K562 (cell line): ENCODE data around the gene RARA. TPM values are rescaled to one million over a fixed set of nuclear protein-coding genes. Genes with fewer than 3 reads are reported as not detected.
A peak's percentile ranks its signal among the peaks of the same experiment; 100 is the strongest.

Source experiments
- BACH1 ChIP-seq: fragments of 200-800 bp; sonication (Bioruptor generic); IDR thresholded peaks from 2 replicates; pipeline ENCODE4 v1.6.1; 2016; ENCODE audit warnings: missing genetic modification characterization, missing compliant biosample characterization
- CHD1 ChIP-seq: fragments of 200-600 bp; sonication (generic); IDR thresholded peaks from one replicate; pipeline ENCODE4 v1.6.1; 2012; ENCODE audit warnings: mild to moderate bottlenecking, moderate library complexity, low read length, inconsistent platforms
- COPS2 ChIP-seq: fragments of 450-650 bp; conservative IDR thresholded peaks from 2 replicates; pipeline ENCODE4 v1.6.1; 2016; ENCODE audit warnings: mild to moderate bottlenecking, moderate library complexity
- FIP1L1 ChIP-seq: fragments of 200-400 bp; formaldehyde crosslinking; IDR thresholded peaks from 2 replicates; pipeline ENCODE4 v1.6.1; 2018; ENCODE audit warnings: mild to moderate bottlenecking, low read depth, low read length; ENCODE audit not compliant: poor library complexity, severe bottlenecking
- FOXM1 ChIP-seq, 2 experiments: fragments of 450-650 bp in 1 of 2; sonication (generic) in 1 of 2; formaldehyde crosslinking in 1 of 2; IDR thresholded peaks; 2 replicates each; pipeline versions ENCODE4 v1.6.1 to v1.9.0; 2017 to 2022; ENCODE audit warnings: low read depth in 2 of 2, mild to moderate bottlenecking in 2 of 2, missing genetic modification reagents in 1 of 2, moderate library complexity in 1 of 2
- HDAC1 ChIP-seq, 2 experiments: fragments of 450-650 bp; IDR thresholded peaks; 2 replicates each; pipeline ENCODE4 v1.6.1; 2016 to 2017; ENCODE audit warnings: inconsistent platforms in 1 of 2, mild to moderate bottlenecking in 1 of 2, moderate library complexity in 1 of 2
- HNRNPLL ChIP-seq: fragments of 200-400 bp; formaldehyde crosslinking; IDR thresholded peaks from 2 replicates; pipeline ENCODE4 v1.6.1; 2017; ENCODE audit warnings: low read length, low read depth, mild to moderate bottlenecking; ENCODE audit not compliant: poor library complexity, severe bottlenecking
- MAFF ChIP-seq: IDR thresholded peaks from 2 replicates; pipeline ENCODE4 v1.6.1; 2012; ENCODE audit warnings: low read length, improper control_type of control experiment
- RAD51 ChIP-seq: fragments of 450-650 bp; IDR thresholded peaks from 2 replicates; pipeline ENCODE4 v1.7.1; 2016; ENCODE audit warnings: low read depth, mild to moderate bottlenecking, borderline replicate concordance
- SMAD1 ChIP-seq: fragments of 150-350 bp; IDR thresholded peaks from 2 replicates; pipeline ENCODE4 v1.6.1; 2014; ENCODE audit warnings: low read length, low read depth; ENCODE audit not compliant: partially characterized antibody
- SMARCE1 ChIP-seq: fragments of 450-650 bp; IDR thresholded peaks from 2 replicates; pipeline ENCODE4 v1.7.1; 2016; ENCODE audit warnings: mild to moderate bottlenecking
- SP1 ChIP-seq: sonication (generic); formaldehyde crosslinking; IDR thresholded peaks from 2 replicates; pipeline ENCODE4 v1.8.1; 2022; ENCODE audit warnings: mild to moderate bottlenecking, missing genetic modification reagents
- SREBF2 ChIP-seq: sonication (generic); formaldehyde crosslinking; IDR thresholded peaks from 2 replicates; pipeline ENCODE4 v1.4.0; 2020; ENCODE audit warnings: mild to moderate bottlenecking, missing genetic modification reagents
- TEAD2 ChIP-seq: fragments of 450-650 bp; IDR thresholded peaks from 2 replicates; pipeline ENCODE4 v1.6.1; 2016; ENCODE audit warnings: missing genetic modification characterization, control low read depth, missing compliant biosample characterization
- U2AF1 ChIP-seq: fragments of 200-400 bp; formaldehyde crosslinking; optimal IDR thresholded peaks from 2 replicates; pipeline ENCODE3; 2017; ENCODE audit warnings: mild to moderate bottlenecking, low read depth, low read length, moderate library complexity
- XRCC4 ChIP-seq: IDR thresholded peaks from one replicate; pipeline ENCODE4 v1.6.1; 2011; ENCODE audit not compliant: insufficient read depth, insufficient read length; ENCODE audit errors: extremely low read depth
- ZKSCAN8 ChIP-seq: fragments of 200-800 bp; sonication (Bioruptor generic); IDR thresholded peaks from 2 replicates; pipeline ENCODE4 v1.6.1; 2016; ENCODE audit warnings: missing genetic modification characterization, missing compliant biosample characterization
- ZNF134 ChIP-seq: fragments of 250-450 bp; sonication (Bioruptor Pico); conservative IDR thresholded peaks from 2 replicates; pipeline ENCODE4 v1.4.0; 2020
- ZNF589 ChIP-seq: fragments of 200-800 bp; sonication (Bioruptor generic); IDR thresholded peaks from 2 replicates; pipeline ENCODE4 v1.6.1; 2016; ENCODE audit warnings: low read depth, missing genetic modification characterization, missing compliant biosample characterization
- ZNF707 ChIP-seq: fragments of 250-450 bp; sonication (Bioruptor Pico); conservative IDR thresholded peaks from 2 replicates; pipeline ENCODE4 v1.8.0; 2022; ENCODE audit warnings: inconsistent platforms, mild to moderate bottlenecking, moderate library complexity
- polyA plus RNA-seq, 8 experiments: library from polyadenylated mRNA; depleted of rRNA in 4 of 8; stranded (reverse) in 5 of 8; unstranded in 3 of 8; fragments of >200 nt; fragmentation: Nextera tagmentation in 2 of 8; fragmentation: Illumina TruSeq in 1 of 8; extraction: Ambion mirVana in 2 of 8; extraction: Trizol in 1 of 8; gene quantifications; 2 replicates each; pipeline versions ENCODE4 v1.2.1 to v1.2.3, GENCODE V29; 2011 to 2014; ENCODE audit warnings: inconsistent platforms in 1 of 8, missing spikeins in 1 of 8
- total RNA-seq, 7 experiments: library from RNA; depleted of rRNA in 6 of 7; stranded (reverse); fragments of >200 nt in 6 of 7; fragmentation: Illumina TruSeq in 2 of 7; extraction: Trizol in 2 of 7; gene quantifications; 2 replicates each; pipeline versions ENCODE4 v1.2.1 to v1.2.3, GENCODE V29; 2011 to 2021; ENCODE audit warnings: low replicate concordance in 1 of 7
- TF ChIP-seq, protein P1 (sequence below): sonication (generic); formaldehyde crosslinking; IDR thresholded peaks from 2 replicates; pipeline ENCODE4 v1.8.0; 2022; ENCODE audit warnings: missing genetic modification reagents, mild to moderate bottlenecking, borderline replicate concordance
- TF ChIP-seq, protein P2 (sequence below): sonication (generic); formaldehyde crosslinking; IDR thresholded peaks from 2 replicates; pipeline ENCODE4 v1.8.0; 2022; ENCODE audit warnings: missing genetic modification reagents, mild to moderate bottlenecking, borderline replicate concordance
- TF ChIP-seq, protein P3 (sequence below): fragments of 450-650 bp; IDR thresholded peaks from 2 replicates; pipeline ENCODE4 v1.6.1; 2016; ENCODE audit warnings: low read depth, mild to moderate bottlenecking, moderate library complexity
- TF ChIP-seq, protein P4 (sequence below): sonication (generic); IDR thresholded peaks from 2 replicates; pipeline ENCODE4 v1.6.1; 2016

Gene RARA
- total and polyA plus RNA-seq, 9 of the 15 experiments (the other 6 are each of a cell fraction or from before 2014, with no cell fraction given) = 0.10 to 28.0 (median 7.9) TPM

DNA sequence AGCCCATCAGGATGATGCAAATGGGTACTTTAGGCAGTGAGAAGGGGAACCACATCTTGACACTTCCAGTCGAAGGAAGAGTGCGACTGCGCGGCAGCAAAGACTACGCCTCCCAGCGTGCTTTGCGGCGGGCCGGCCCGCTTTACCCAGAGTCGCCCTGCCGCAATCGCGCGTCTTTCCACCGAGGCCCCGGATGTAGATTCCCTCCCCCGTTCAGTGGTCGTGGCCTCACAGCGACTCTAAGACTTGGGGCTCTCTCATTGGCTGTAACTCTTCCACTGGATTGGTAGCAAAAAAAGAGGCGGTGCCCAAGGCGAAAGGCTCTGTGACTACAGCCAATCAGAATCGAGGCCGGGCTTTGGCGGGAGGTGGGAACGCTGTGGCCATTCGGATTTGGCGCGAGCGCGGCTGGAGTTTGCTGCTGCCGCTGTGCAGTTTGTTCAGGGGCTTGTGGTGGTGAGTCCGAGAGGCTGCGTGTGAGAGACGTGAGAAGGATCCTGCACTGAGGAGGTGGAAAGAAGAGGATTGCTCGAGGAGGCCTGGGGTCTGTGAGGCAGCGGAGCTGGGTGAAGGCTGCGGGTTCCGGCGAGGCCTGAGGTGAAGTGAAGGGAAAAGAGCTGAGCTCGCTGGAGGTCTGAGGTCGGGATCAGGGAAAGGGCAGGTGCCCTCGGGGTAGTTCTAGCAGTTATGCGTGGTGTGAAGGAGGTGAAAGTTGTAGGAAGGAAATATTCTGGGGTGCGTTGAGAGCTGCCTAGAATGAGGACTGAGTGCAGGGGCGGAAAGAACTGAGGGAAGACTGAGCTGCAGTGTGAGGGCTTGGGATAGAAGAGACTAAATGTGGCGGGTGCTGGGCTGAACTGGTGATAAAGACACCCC lies 21.2 kb upstream of the RARA start, which contains the start of gene CDC6 (continued):
- TF ChIP-seq FIP1L1 (no peak), MAFF (no peak), SMAD1 (peak; percentile 84), COPS2 (no peak), ZKSCAN8 (CRISPR knock-in tag) (no peak), HNRNPLL (peak; percentile 54), SREBF2 (CRISPR knock-in tag) (no peak), ZNF589 (no peak), SP1 (CRISPR knock-in tag) (peak; percentile 84), TEAD2 (tag) (no peak), ZNF707 (no peak), CHD1 (no peak), RAD51 (no peak), BACH1 (no peak), U2AF1 (no peak), XRCC4 (no peak), ZNF134 (CRISPR knock-in tag) (no peak), FOXM1 (IDR thresholded peaks at IDR 0.05; ENCODE audit: low read depth) (no peak; the same call in 1 of the 2 replicates), FOXM1 (CRISPR knock-in tag; IDR thresholded peaks at IDR 0.05; ENCODE audit: low read depth) (no peak), HDAC1 (IDR thresholded peaks at IDR 0.05) (peak in 1 of 2 experiments; percentile 100; a peak in 2 of 4 replicates), SMARCE1 (no peak)
- TF ChIP-seq, protein P1, sequence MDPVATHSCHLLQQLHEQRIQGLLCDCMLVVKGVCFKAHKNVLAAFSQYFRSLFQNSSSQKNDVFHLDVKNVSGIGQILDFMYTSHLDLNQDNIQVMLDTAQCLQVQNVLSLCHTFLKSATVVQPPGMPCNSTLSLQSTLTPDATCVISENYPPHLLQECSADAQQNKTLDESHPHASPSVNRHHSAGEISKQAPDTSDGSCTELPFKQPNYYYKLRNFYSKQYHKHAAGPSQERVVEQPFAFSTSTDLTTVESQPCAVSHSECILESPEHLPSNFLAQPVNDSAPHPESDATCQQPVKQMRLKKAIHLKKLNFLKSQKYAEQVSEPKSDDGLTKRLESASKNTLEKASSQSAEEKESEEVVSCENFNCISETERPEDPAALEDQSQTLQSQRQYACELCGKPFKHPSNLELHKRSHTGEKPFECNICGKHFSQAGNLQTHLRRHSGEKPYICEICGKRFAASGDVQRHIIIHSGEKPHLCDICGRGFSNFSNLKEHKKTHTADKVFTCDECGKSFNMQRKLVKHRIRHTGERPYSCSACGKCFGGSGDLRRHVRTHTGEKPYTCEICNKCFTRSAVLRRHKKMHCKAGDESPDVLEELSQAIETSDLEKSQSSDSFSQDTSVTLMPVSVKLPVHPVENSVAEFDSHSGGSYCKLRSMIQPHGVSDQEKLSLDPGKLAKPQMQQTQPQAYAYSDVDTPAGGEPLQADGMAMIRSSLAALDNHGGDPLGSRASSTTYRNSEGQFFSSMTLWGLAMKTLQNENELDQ (CRISPR knock-in tag) = no peak
- TF ChIP-seq, protein P2, sequence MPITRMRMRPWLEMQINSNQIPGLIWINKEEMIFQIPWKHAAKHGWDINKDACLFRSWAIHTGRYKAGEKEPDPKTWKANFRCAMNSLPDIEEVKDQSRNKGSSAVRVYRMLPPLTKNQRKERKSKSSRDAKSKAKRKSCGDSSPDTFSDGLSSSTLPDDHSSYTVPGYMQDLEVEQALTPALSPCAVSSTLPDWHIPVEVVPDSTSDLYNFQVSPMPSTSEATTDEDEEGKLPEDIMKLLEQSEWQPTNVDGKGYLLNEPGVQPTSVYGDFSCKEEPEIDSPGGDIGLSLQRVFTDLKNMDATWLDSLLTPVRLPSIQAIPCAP (CRISPR knock-in tag) = no peak
- TF ChIP-seq, protein P3, sequence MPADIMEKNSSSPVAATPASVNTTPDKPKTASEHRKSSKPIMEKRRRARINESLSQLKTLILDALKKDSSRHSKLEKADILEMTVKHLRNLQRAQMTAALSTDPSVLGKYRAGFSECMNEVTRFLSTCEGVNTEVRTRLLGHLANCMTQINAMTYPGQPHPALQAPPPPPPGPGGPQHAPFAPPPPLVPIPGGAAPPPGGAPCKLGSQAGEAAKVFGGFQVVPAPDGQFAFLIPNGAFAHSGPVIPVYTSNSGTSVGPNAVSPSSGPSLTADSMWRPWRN = no peak
- TF ChIP-seq, protein P4, sequence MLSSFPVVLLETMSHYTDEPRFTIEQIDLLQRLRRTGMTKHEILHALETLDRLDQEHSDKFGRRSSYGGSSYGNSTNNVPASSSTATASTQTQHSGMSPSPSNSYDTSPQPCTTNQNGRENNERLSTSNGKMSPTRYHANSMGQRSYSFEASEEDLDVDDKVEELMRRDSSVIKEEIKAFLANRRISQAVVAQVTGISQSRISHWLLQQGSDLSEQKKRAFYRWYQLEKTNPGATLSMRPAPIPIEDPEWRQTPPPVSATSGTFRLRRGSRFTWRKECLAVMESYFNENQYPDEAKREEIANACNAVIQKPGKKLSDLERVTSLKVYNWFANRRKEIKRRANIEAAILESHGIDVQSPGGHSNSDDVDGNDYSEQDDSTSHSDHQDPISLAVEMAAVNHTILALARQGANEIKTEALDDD = no peak
